Lung (tissue), 12 donors: ENCODE measurements around the gene TENM4. TPM values are rescaled to one million over a fixed set of nuclear protein-coding genes. Genes with fewer than 3 reads are reported as not detected.

ENCODE experiments used
- ATAC-seq: fragments of 200-7000 bp; cut with Tn5 transposase; one replicate; pipeline ENCODE4 v1.9.1; 2020; ENCODE audit warnings: moderate number of reproducible peaks; ENCODE audit not compliant: insufficient read depth, low FRiP score
- DNase-seq, 3 donors: peaks; one replicate each; pipeline ENCODE4 v3.0.0-alpha.2; 2013 to 2017
- H3K27ac ChIP-seq, 2 donors: one replicate each; pipeline ENCODE4 v1.5.1; 2013; ENCODE audit warnings: mild to moderate bottlenecking in 2 of 2, moderate library complexity in 2 of 2, control low read depth in 1 of 2, inconsistent platforms in 1 of 2, low read depth in 1 of 2, low read length in 1 of 2
- H3K27me3 ChIP-seq, 3 donors: one replicate each; pipeline ENCODE4 v1.5.1; 2013; ENCODE audit warnings: low read length in 2 of 3; ENCODE audit not compliant: control insufficient read depth in 3 of 3, insufficient read depth in 3 of 3
- H3K36me3 ChIP-seq, 4 donors: one replicate each; pipeline ENCODE4 v1.5.1; 2013; ENCODE audit warnings: low read length in 4 of 4, mild to moderate bottlenecking in 1 of 4, moderate library complexity in 1 of 4; ENCODE audit not compliant: control insufficient read depth in 4 of 4, insufficient read depth in 4 of 4
- H3K4me1 ChIP-seq, 5 donors: one replicate each; pipeline ENCODE4 v1.5.1; 2013; ENCODE audit warnings: low read length in 5 of 5, mild to moderate bottlenecking in 2 of 5, moderate library complexity in 1 of 5; ENCODE audit not compliant: control insufficient read depth in 5 of 5, insufficient read depth in 5 of 5
- H3K4me3 ChIP-seq: one replicate; pipeline ENCODE4 v1.5.1; 2013; ENCODE audit warnings: mild to moderate bottlenecking, control low read depth, moderate library complexity
- H3K9ac ChIP-seq, 2 donors: one replicate each; pipeline ENCODE4 v1.5.1; 2013; ENCODE audit warnings: low read length in 2 of 2, control low read depth in 1 of 2; ENCODE audit not compliant: insufficient read depth in 1 of 2
- H3K9me3 ChIP-seq, 4 donors: one replicate each; pipeline ENCODE4 v1.5.1; 2013; ENCODE audit warnings: low read length in 3 of 4, mild to moderate bottlenecking in 1 of 4, moderate library complexity in 1 of 4; ENCODE audit not compliant: control insufficient read depth in 4 of 4, insufficient read depth in 3 of 4
- CTCF ChIP-seq: IDR thresholded peaks from 2 replicates; pipeline ENCODE4 v1.5.1; 2012; ENCODE audit warnings: mild to moderate bottlenecking; ENCODE audit errors: control extremely low read depth, extremely low read depth
- WGBS, 2 donors: extraction: QIAGEN DNeasy Blood & Tissue Kit; methylation state at CpG; one replicate each; pipeline ENCODE4 v1.1.7; 2013; 5-methylcytosine and 5-hydroxymethylcytosine counted together
- polyA plus RNA-seq, 2 donors: library from polyadenylated mRNA; stranded (reverse); fragments of 200-250 nt; gene quantifications; one replicate each; pipeline ENCODE4 v1.2.1, GENCODE V29; 2013
- total RNA-seq, 2 donors: library from RNA; depleted of rRNA in 1 of 2; stranded (reverse); fragments of >200 nt in 1 of 2; gene quantifications; one replicate each; pipeline ENCODE4 v1.2.1, GENCODE V29; 2014 to 2021
- donor health status: control.
- donor health status: control.
- donor health status: Bipolar disorder and iron deficiency.
- donor health status: healthy.
- donor health status: DM: yes; HTN: yes; CAD: no.

Gene TENM4
- total and polyA plus RNA-seq, 4 donors = 0.28 to 16.4 (median 3.2) TPM

GRCh38 chr11:79437981-79438630 is 2.7 kb downstream of the TENM4 start:
- Histone ChIP-seq H3K9me3 (peaks cover 0 to 4% (median 2%) of the 10 kb centered on the region in 4 donors), H3K9ac (no peak overlapping the region), H3K27me3 (peaks cover 6 to 52% (median 45%) of the 10 kb centered on the region in 3 donors), H3K27ac (no peak overlapping the region), H3K4me3 (no peak overlapping the region), H3K4me1 (peaks cover 5 to 34% (median 18%) of the 10 kb centered on the region in 5 donors), H3K36me3 (no peaks in the 10 kb centered on the region)
- TF ChIP-seq CTCF = no peak
- peak; percentile 28 to 48 (median 29) for DNase-seq
- ATAC-seq = no peak
- 3% methylated on average over 31 of the region's 31 CpGs for whole genome bisulfite sequencing, 2 donors

GRCh38 chr11:79437278-79437980 is 3.4 kb downstream of the TENM4 start:
- peaks cover 0 to 2% (median under 1%) of the 10 kb centered on the region in 4 donors for H3K9me3 ChIP-seq
- H3K27me3 ChIP-seq = peaks cover 6 to 51% (median 42%) of the 10 kb centered on the region in 3 donors
- peaks cover 5 to 34% (median 18%) of the 10 kb centered on the region in 5 donors for H3K4me1 ChIP-seq
- H3K27ac ChIP-seq = no peak overlapping the region
- no peak for ATAC-seq
- peak; percentile 75 to 85 (median 81) for DNase-seq
- H3K9ac ChIP-seq = peak overlapping the region in 1 of 2 donors; percentile 23
- H3K36me3 ChIP-seq = no peaks in the 10 kb centered on the region
- TF ChIP-seq CTCF = no peak
- H3K4me3 ChIP-seq = no peak overlapping the region
- WGBS, 2 donors = 1 to 2% methylated on average over 60 to 74 of the region's 74 CpGs

- WGBS, 2 donors = 6 to 14% methylated on average over 10 of the region's 10 CpGs
- Histone ChIP-seq H3K9ac (peak overlapping the region in 1 of 2 donors; percentile 23), H3K9me3 (peaks cover 0 to 2% (median 0%) of the 10 kb centered on the region in 4 donors), H3K27me3 (peaks cover 6 to 45% (median 38%) of the 10 kb centered on the region in 3 donors), H3K4me3 (no peak overlapping the region), H3K36me3 (no peaks in the 10 kb centered on the region), H3K4me1 (peaks cover 5 to 33% (median 18%) of the 10 kb centered on the region in 5 donors), H3K27ac (no peak overlapping the region)
- no peak for DNase-seq
- TF ChIP-seq CTCF = no peak
- no peak for ATAC-seq
These were observed 3.9 kb downstream of the TENM4 start for GRCh38 chr11:79436919-79437277.
